HCT116 (cell line): ENCODE results near the gene TXNDC11.

Source experiments
- ELF1 ChIP-seq: IDR thresholded peaks from 2 replicates; pipeline ENCODE4 v1.6.1; 2012; ENCODE audit warnings: low read depth, borderline replicate concordance
- EZH2 ChIP-seq: fragments of 200-600 bp; sonication (generic); IDR thresholded peaks from 2 replicates; pipeline ENCODE4 v1.6.1; 2017; ENCODE audit warnings: antibody characterized with exemption, mixed run types
- FOSL1 ChIP-seq: IDR thresholded peaks from 2 replicates; pipeline ENCODE4 v1.6.1; 2012; ENCODE audit warnings: low read depth
- POLR2A ChIP-seq: IDR thresholded peaks from 2 replicates; pipeline ENCODE4 v1.7.0; 2011; ENCODE audit warnings: borderline replicate concordance; ENCODE audit not compliant: insufficient read depth, insufficient read length; ENCODE audit errors: extremely low read depth
- POLR2AphosphoS5 ChIP-seq: IDR thresholded peaks from 2 replicates; pipeline ENCODE4 v1.6.1; 2011; ENCODE audit warnings: mild to moderate bottlenecking, low read depth, low read length, moderate library complexity
- SIN3A ChIP-seq: IDR thresholded peaks from 2 replicates; pipeline ENCODE4 v1.6.1; 2012; ENCODE audit warnings: low read depth
- SP1 ChIP-seq: IDR thresholded peaks from 2 replicates; pipeline ENCODE4 v1.6.1; 2012; ENCODE audit warnings: low read depth
- TCF7L2 ChIP-seq: IDR thresholded peaks from 2 replicates; pipeline ENCODE4 v1.7.0; 2011; ENCODE audit warnings: borderline replicate concordance, inconsistent platforms; ENCODE audit not compliant: insufficient read depth, insufficient read length; ENCODE audit errors: extremely low read depth
- YY1 ChIP-seq: IDR thresholded peaks from 2 replicates; pipeline ENCODE4 v1.6.1; 2011; ENCODE audit warnings: low read length, low read depth, moderate library complexity, mild to moderate bottlenecking; ENCODE audit not compliant: insufficient replicate concordance; ENCODE audit errors: extremely low read depth
- TF ChIP-seq, protein P1 (sequence below): IDR thresholded peaks from 2 replicates; pipeline ENCODE4 v1.6.1; 2012
- TF ChIP-seq, protein P2 (sequence below), 3 experiments: fragments of 200-600 bp in 1 of 3; sonication (generic) in 1 of 3; IDR thresholded peaks in 2 of 3; conservative IDR thresholded peaks in 1 of 3; 2 replicates each; pipeline ENCODE4 v1.5.1; 2012 to 2017; ENCODE audit warnings: low read depth in 2 of 3, low read length in 2 of 3, antibody characterized with exemption in 1 of 3, borderline replicate concordance in 1 of 3, control low read depth in 1 of 3, mild to moderate bottlenecking in 1 of 3, mixed read lengths in 1 of 3, mixed run types in 1 of 3, moderate library complexity in 1 of 3; ENCODE audit not compliant: insufficient read depth in 1 of 3

DNA sequence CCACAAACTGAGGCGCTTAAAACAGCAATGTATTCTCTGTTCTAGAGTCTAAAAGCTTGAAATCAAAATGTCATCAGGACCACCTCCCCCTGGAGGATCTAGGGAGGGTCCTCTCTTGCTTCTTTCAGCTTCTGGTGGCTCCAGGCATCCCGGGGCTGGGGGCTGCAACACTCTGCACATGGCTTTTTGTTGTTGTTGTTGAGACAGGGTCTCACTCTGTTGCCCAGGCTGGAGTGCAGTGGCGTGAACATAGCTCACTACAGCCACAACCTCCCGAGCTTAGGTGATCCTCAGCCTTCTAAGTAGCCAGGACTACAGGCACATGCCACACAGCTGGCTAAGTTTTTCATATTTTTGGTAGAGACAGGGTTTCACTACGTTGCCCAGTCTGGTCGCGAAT is 111.4 kb downstream of the TXNDC11 start:
- TF ChIP-seq, protein P1, sequence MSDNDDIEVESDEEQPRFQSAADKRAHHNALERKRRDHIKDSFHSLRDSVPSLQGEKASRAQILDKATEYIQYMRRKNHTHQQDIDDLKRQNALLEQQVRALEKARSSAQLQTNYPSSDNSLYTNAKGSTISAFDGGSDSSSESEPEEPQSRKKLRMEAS: no peak
- TF ChIP-seq, protein P2, sequence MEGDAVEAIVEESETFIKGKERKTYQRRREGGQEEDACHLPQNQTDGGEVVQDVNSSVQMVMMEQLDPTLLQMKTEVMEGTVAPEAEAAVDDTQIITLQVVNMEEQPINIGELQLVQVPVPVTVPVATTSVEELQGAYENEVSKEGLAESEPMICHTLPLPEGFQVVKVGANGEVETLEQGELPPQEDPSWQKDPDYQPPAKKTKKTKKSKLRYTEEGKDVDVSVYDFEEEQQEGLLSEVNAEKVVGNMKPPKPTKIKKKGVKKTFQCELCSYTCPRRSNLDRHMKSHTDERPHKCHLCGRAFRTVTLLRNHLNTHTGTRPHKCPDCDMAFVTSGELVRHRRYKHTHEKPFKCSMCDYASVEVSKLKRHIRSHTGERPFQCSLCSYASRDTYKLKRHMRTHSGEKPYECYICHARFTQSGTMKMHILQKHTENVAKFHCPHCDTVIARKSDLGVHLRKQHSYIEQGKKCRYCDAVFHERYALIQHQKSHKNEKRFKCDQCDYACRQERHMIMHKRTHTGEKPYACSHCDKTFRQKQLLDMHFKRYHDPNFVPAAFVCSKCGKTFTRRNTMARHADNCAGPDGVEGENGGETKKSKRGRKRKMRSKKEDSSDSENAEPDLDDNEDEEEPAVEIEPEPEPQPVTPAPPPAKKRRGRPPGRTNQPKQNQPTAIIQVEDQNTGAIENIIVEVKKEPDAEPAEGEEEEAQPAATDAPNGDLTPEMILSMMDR (IDR thresholded peaks at IDR 0.05 in 2 of 3, conservative IDR thresholded peaks at IDR 0.05 in 1 of 3; ENCODE audit: borderline replicate concordance in 1 of 3, insufficient read depth in 1 of 3, low read depth in 2 of 3, low read length in 2 of 3): no peak
- TF ChIP-seq SP1 (no peak), TCF7L2 (no peak), SIN3A (no peak), ELF1 (no peak), POLR2AphosphoS5 (no peak), FOSL1 (no peak), EZH2 (no peak), POLR2A (no peak), YY1 (no peak)
